PC-9 (cell line): ENCODE measurements around the gene JARID2. TPM values are rescaled to one million over a fixed set of nuclear protein-coding genes. Genes with fewer than 3 reads are reported as not detected.

Source experiments
- BruUV-seq: library from RNA; stranded (reverse); fragments of 400-500 nt; replicated peaks from 2 replicates; lab custom pipeline; 2021; lab: Mats Ljungman, UMichigan
- CTCF ChIA-PET: fragments of 300-600 bp; sonication (Branson Sonifier 250); formaldehyde crosslinking; loops from one replicate; lab custom pipeline; 2022; ENCODE audit warnings: antibody characterized with exemption; lab: Charles Lee
- POLR2A ChIA-PET: fragments of 300-600 bp; sonication (Branson Sonifier 250); formaldehyde crosslinking; loops from one replicate; lab custom pipeline; 2022; ENCODE audit warnings: antibody characterized with exemption; ENCODE audit not compliant: unreplicated experiment; lab: Charles Lee
- DNase-seq, 2 experiments: peaks; one replicate each; pipeline versions ENCODE4 v3.0.0 to v3.0.0-alpha.2; 2015 to 2022; ENCODE audit warnings: mixed read lengths in 1 of 2
- H2AFZ ChIP-seq: fragments of 200-600 bp; sonication (generic); 2 replicates; pipeline ENCODE4 v1.8.1; 2017; ENCODE audit warnings: antibody characterized with exemption
- H3F3A ChIP-seq: fragments of 200-600 bp; sonication (generic); 2 replicates; pipeline ENCODE4 v1.8.1; 2017; ENCODE audit warnings: antibody characterized with exemption, mild to moderate bottlenecking, low read depth; ENCODE audit not compliant: insufficient read depth
- H3K27ac ChIP-seq: fragments of 200-600 bp; sonication (generic); 2 replicates; pipeline ENCODE4 v1.6.1; 2016; ENCODE audit warnings: mixed run types
- H3K27me3 ChIP-seq: fragments of 200-600 bp; sonication (generic); 2 replicates; pipeline ENCODE4 v1.6.1; 2016; ENCODE audit warnings: low read depth, mixed run types; ENCODE audit not compliant: insufficient read depth
- H3K36me3 ChIP-seq: fragments of 200-600 bp; sonication (generic); 2 replicates; pipeline ENCODE4 v1.6.1; 2016; ENCODE audit warnings: low read depth, mixed run types
- H3K4me1 ChIP-seq: fragments of 200-600 bp; sonication (generic); replicated peaks from 2 replicates; pipeline ENCODE4 v1.6.1; 2016; ENCODE audit warnings: mixed run types; ENCODE audit not compliant: insufficient read depth
- H3K4me2 ChIP-seq: fragments of 200-600 bp; sonication (generic); 2 replicates; pipeline ENCODE4 v1.6.1; 2017; ENCODE audit warnings: mixed run types
- H3K4me3 ChIP-seq: fragments of 200-600 bp; sonication (generic); 2 replicates; pipeline ENCODE4 v1.6.1; 2016; ENCODE audit warnings: mixed run types
- H3K79me2 ChIP-seq: fragments of 200-600 bp; sonication (generic); 2 replicates; pipeline ENCODE4 v1.6.1; 2017; ENCODE audit warnings: low read depth, mixed run types
- H3K9me2 ChIP-seq: fragments of 200-600 bp; sonication (generic); 2 replicates; pipeline ENCODE4 v1.8.1; 2017; ENCODE audit warnings: mild to moderate bottlenecking; ENCODE audit not compliant: insufficient read depth
- H3K9me3 ChIP-seq: fragments of 200-600 bp; sonication (generic); 2 replicates; pipeline ENCODE4 v1.8.1; 2016; ENCODE audit warnings: low read depth; ENCODE audit not compliant: insufficient read depth
- H4K20me1 ChIP-seq: fragments of 200-600 bp; sonication (generic); 2 replicates; pipeline ENCODE4 v1.8.1; 2017; ENCODE audit not compliant: insufficient read depth
- CTCF ChIP-seq: fragments of 200-600 bp; sonication (generic); conservative IDR thresholded peaks from 2 replicates; pipeline ENCODE4 v1.6.1; 2017; ENCODE audit warnings: mixed run types, antibody characterized with exemption, mild to moderate bottlenecking, moderate library complexity
- EZH2 ChIP-seq: fragments of 200-600 bp; sonication (generic); IDR thresholded peaks from 2 replicates; pipeline ENCODE4 v1.8.0; 2017; ENCODE audit warnings: antibody characterized with exemption, low read depth
- intact Hi-C: fragments of 100-400 bp; cut with micrococcal nuclease; formaldehyde crosslinking; loops from one replicate; pipeline ENCODE4 v1.10.0; 2022; ENCODE audit not compliant: unreplicated experiment
- total RNA-seq: library from RNA; stranded (reverse); gene quantifications from 2 replicates; pipeline ENCODE4 v1.2.3, GENCODE V29; 2021

JARID2 gene
- total RNA-seq, 1 experiment from 2014 or later, result 35.0 TPM

GRCh38 chr6:15434823-15435380 is 189.0 kb downstream of the JARID2 start:
- ChIA-PET POLR2A (interaction anchor here (0.5 kb wide), 1 partner anchor 369 kb away, joined by 3 read pairs; no protein-coding TSS in a partner anchor), CTCF (interaction anchor here (0.6 kb wide), 1 partner anchor 1308 kb away, joined by 5 read pairs; no protein-coding TSS in a partner anchor)

GRCh38 chr6:15435468-15435867 is 189.6 kb downstream of the JARID2 start:
- POLR2A ChIA-PET, result no interaction called here
- intact Hi-C loops, result no loop called here
- no peaks in the 10 kb centered on the region for H3K9me3 ChIP-seq
- H3K27ac ChIP-seq, result no peak overlapping the region
- H4K20me1 ChIP-seq, result peaks cover 17% of the 10 kb centered on the region; the same call in 1 of the 2 replicates
- DNase-seq, result no peak
- TF ChIP-seq EZH2 (no peak), CTCF (no peak)
- 0 out of 2 replicates have a peak, but pooled peaks cover 3% of the 10 kb centered on the region for H3K36me3 ChIP-seq
- H3K79me2 ChIP-seq, result peaks cover 88% of the 10 kb centered on the region
- no peak overlapping the region for H2AFZ ChIP-seq
- peaks cover 51% of the 10 kb centered on the region for H3K4me1 ChIP-seq
- H3K4me2 ChIP-seq, result no peak overlapping the region
- no peaks in the 10 kb centered on the region for H3K9me2 ChIP-seq
- CTCF ChIA-PET, result no interaction called here
- H3F3A ChIP-seq, result peaks cover 22% of the 10 kb centered on the region
- no TSS peak for BruUV-seq
- H3K27me3 ChIP-seq, result no peaks in the 10 kb centered on the region
- no peak overlapping the region for H3K4me3 ChIP-seq

More at GRCh38 chr6:15434823-15435380, 189.0 kb downstream of the JARID2 start:
- Histone ChIP-seq H3K4me1 (peaks cover 48% of the 10 kb centered on the region), H3K9me3 (no peaks in the 10 kb centered on the region), H3K36me3 (0 out of 2 replicates have a peak, but pooled peaks cover 3% of the 10 kb centered on the region), H3K4me3 (no peak overlapping the region), H2AFZ (no peak overlapping the region), H3K9me2 (no peaks in the 10 kb centered on the region), H3K27ac (no peak overlapping the region), H3K79me2 (peaks cover 88% of the 10 kb centered on the region), H3K4me2 (no peak overlapping the region), H3F3A (peaks cover 22% of the 10 kb centered on the region), H3K27me3 (no peaks in the 10 kb centered on the region), H4K20me1 (peaks cover 17% of the 10 kb centered on the region; the same call in 1 of the 2 replicates)
- intact Hi-C loops, result no loop called here
- TF ChIP-seq CTCF (no peak), EZH2 (no peak)
- no TSS peak for BruUV-seq
- no peak for DNase-seq

- H3K9me3 ChIP-seq, result no peaks in the 10 kb centered on the region
- peaks cover 85% of the 10 kb centered on the region for H3K79me2 ChIP-seq
- peaks cover 16% of the 10 kb centered on the region; the same call in 1 of the 2 replicates for H4K20me1 ChIP-seq
- H3K27ac ChIP-seq, result no peak overlapping the region
- H2AFZ ChIP-seq, result no peak overlapping the region
- H3K4me1 ChIP-seq, result peaks cover 48% of the 10 kb centered on the region
- intact Hi-C loops, result no loop called here
- BruUV-seq, result no TSS peak
- H3K4me2 ChIP-seq, result no peak overlapping the region
- ChIA-PET POLR2A (no interaction called here), CTCF (interaction anchor here (0.6 to 0.7 kb wide), 2 partner anchors 40 to 202 kb away, joined by 3 to 5 read pairs; no protein-coding TSS in a partner anchor)
- peaks cover 15% of the 10 kb centered on the region; the same call in 1 of the 2 replicates for H3F3A ChIP-seq
- H3K36me3 ChIP-seq, result 0 out of 2 replicates have a peak, but pooled peaks cover 3% of the 10 kb centered on the region
- H3K9me2 ChIP-seq, result no peaks in the 10 kb centered on the region
- TF ChIP-seq EZH2, result no peak
- TF ChIP-seq CTCF, result no peak
- no peaks in the 10 kb centered on the region for H3K27me3 ChIP-seq
- H3K4me3 ChIP-seq, result no peak overlapping the region
- no peak for DNase-seq
These were observed 190.6 kb downstream of the JARID2 start for GRCh38 chr6:15436451-15436850.
